Measurements from ENCODE around the gene PIK3C3. TPM values are rescaled to one million over a fixed set of nuclear protein-coding genes. Genes with fewer than 3 reads are reported as not detected.

PIK3C3 gene
- total RNA-seq, 1 experiment from 2014 or later = 23.9 TPM

DNA sequence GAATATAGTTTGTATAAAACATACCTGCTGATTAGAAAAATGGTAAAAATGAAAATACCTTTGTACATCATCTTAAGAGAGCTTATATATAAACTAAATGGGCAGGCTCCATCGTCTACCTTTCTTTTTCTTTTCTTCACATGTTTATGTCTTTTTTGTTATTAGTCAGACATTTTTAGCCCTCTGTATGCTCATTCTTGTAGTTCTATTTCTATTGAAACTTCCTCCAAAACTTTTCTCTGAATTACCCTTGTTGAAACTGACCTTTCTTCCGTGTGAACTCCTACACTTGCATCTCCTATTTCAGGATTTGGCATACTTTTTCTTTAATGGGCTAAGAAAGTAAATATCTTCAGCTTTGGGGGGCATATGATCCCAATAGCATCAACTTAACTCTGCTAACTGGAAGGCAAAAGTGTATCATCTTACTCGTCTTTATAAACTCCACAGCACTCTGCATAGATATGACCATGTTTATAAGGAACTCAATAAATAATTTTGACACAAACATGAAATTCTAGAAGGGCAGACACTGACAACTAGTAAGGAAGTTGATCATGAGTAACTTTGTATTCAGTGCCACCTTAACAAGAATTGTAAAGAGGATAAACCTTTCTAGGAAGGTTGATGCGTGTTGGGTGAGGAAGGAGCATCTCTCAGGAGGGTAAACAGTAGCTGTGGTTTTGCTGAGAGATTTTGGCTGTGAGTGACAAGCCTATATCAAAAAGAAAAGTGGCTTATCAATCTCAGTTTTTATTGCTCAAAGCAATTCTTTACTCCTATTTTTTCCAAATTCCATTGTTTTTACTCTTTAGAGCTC, 127.6 kb downstream of the PIK3C3 start:
- DNase-seq (ENCODE audit: low read depth, low spot score) = no peak
- Histone ChIP-seq H3K36me3 (ENCODE audit: control insufficient read depth, insufficient read depth, low read length) (no peaks in the 10 kb centered on the region; the same call in 1 of the 2 replicates), H3K4me1 (ENCODE audit: control insufficient read depth, insufficient read depth, low read length) (no peaks in the 10 kb centered on the region), H3K4me3 (ENCODE audit: low read depth in 2 of 2, low read length in 2 of 2) (no peak overlapping the region), H3K27me3 (ENCODE audit: control insufficient read depth, insufficient read depth, low read length) (no peaks in the 10 kb centered on the region), H3K27ac (ENCODE audit: low read length) (no peak overlapping the region), H3K9me3 (ENCODE audit: control insufficient read depth, insufficient read depth, low read depth, low read length) (no peaks in the 10 kb centered on the region)
- in situ Hi-C loops (cut with HindIII; ENCODE audit: low pct_unique_long_range_greater_than_20kb, low sequenced_read_pairs) = no loop called here
- CTCF ChIA-PET = interaction anchor here (0.6 kb wide), 1 partner anchor 9 kb away, joined by 3 read pairs; no protein-coding TSS in a partner anchor
- ATAC-seq = no peak
- TF ChIP-seq SIN3A (IDR thresholded peaks at IDR 0.05; ENCODE audit: borderline replicate concordance, insufficient read depth, low read depth, low read length) = no peak
- no peak for TF ChIP-seq CTCF (IDR thresholded peaks at IDR 0.05)
- TF ChIP-seq POLR2AphosphoS5 (IDR thresholded peaks at IDR 0.05; ENCODE audit: low read depth, low read length) = no peak
- TF ChIP-seq REST (IDR thresholded peaks at IDR 0.05; ENCODE audit: insufficient read depth in 1 of 2, low read depth in 2 of 2, low read length in 1 of 2) = no peak
- no peak for TF ChIP-seq TCF7L2 (IDR thresholded peaks at IDR 0.05; ENCODE audit: low read depth, low read length)
- POLR2A ChIA-PET = no interaction called here
- no TSS peak for BruUV-seq (replicated peaks)
- intact Hi-C loops (cut with micrococcal nuclease; ENCODE audit: unreplicated experiment) = no loop called here

GRCh38 chr18:42086288-42086687, 131.3 kb downstream of the PIK3C3 start:
- Histone ChIP-seq H3K4me1 (ENCODE audit: control insufficient read depth, insufficient read depth, low read length) (no peaks in the 10 kb centered on the region), H3K27me3 (ENCODE audit: control insufficient read depth, insufficient read depth, low read length) (no peaks in the 10 kb centered on the region), H3K4me3 (ENCODE audit: low read depth in 2 of 2, low read length in 2 of 2) (no peak overlapping the region), H3K36me3 (ENCODE audit: control insufficient read depth, insufficient read depth, low read length) (no peaks in the 10 kb centered on the region; the same call in 1 of the 2 replicates), H3K9me3 (ENCODE audit: control insufficient read depth, insufficient read depth, low read depth, low read length) (no peaks in the 10 kb centered on the region), H3K27ac (ENCODE audit: low read length) (no peak overlapping the region)
- intact Hi-C loops (cut with micrococcal nuclease; ENCODE audit: unreplicated experiment) = no loop called here
- TF ChIP-seq TCF7L2 (IDR thresholded peaks at IDR 0.05; ENCODE audit: low read depth, low read length) (no peak), REST (IDR thresholded peaks at IDR 0.05; ENCODE audit: insufficient read depth in 1 of 2, low read depth in 2 of 2, low read length in 1 of 2) (no peak), CTCF (IDR thresholded peaks at IDR 0.05) (no peak), SIN3A (IDR thresholded peaks at IDR 0.05; ENCODE audit: borderline replicate concordance, insufficient read depth, low read depth, low read length) (no peak), POLR2AphosphoS5 (IDR thresholded peaks at IDR 0.05; ENCODE audit: low read depth, low read length) (no peak)
- ChIA-PET POLR2A (no interaction called here), CTCF (no interaction called here)
- ATAC-seq (no peak), DNase-seq (ENCODE audit: low read depth, low spot score) (no peak)
- no TSS peak for BruUV-seq (replicated peaks)
- in situ Hi-C loops (cut with HindIII; ENCODE audit: low pct_unique_long_range_greater_than_20kb, low sequenced_read_pairs) = no loop called here

All from Panc1 (cell line).